ENCODE data around the gene IBA57. TPM values are rescaled to one million over a fixed set of nuclear protein-coding genes. Genes with fewer than 3 reads are reported as not detected.
"Not testable (repeated sequence)": the region's sequence is repeated elsewhere in the genome, so short reads cannot be mapped to it uniquely, and the experiment has no call there.

The IBA57 gene
- total RNA-seq, 1 donor from 2014 or later = 2.0 TPM

DNA sequence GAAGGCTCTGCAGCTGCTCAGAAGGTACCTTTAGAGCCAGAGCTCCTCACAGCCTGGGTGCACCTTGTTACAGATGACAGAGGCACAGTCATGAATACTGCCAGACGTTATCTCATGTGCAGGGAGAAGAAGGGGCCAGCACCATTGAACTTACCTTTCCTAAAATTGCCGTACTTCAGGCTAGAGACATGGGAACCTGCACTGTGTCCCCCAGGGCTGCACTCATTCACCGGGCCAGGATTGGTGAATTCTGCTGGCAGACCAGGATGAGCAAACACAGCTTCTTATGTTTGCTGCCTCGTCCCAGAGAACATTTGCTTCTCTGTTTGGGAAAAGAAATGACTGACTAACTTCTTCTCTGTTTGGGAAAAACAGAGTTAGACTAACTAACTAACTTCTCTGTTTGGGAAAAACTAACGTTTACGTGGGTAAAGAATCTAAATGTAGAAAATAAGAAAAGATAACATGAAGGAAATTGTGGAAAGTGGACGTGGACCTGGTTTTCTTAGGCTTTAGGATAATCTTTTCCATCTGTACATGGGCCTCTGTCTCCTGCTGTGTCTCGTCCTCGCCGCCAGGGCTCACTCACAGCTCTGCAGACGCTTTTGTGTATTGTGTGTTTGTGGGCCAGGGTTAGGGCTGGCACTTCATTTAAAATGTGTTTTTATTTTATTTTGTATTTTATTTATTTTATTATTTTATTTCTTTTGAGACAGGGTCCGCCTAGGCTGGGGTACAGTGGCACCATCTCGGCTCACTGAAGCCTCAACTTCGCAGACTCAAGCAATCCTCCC, 52.1 kb downstream of the IBA57 start:
- no peak for DNase-seq (ENCODE audit: low read depth)
- H3K4me3 ChIP-seq (ENCODE audit: low read depth, low read length) = no peak overlapping the region
- TF ChIP-seq, protein P1, sequence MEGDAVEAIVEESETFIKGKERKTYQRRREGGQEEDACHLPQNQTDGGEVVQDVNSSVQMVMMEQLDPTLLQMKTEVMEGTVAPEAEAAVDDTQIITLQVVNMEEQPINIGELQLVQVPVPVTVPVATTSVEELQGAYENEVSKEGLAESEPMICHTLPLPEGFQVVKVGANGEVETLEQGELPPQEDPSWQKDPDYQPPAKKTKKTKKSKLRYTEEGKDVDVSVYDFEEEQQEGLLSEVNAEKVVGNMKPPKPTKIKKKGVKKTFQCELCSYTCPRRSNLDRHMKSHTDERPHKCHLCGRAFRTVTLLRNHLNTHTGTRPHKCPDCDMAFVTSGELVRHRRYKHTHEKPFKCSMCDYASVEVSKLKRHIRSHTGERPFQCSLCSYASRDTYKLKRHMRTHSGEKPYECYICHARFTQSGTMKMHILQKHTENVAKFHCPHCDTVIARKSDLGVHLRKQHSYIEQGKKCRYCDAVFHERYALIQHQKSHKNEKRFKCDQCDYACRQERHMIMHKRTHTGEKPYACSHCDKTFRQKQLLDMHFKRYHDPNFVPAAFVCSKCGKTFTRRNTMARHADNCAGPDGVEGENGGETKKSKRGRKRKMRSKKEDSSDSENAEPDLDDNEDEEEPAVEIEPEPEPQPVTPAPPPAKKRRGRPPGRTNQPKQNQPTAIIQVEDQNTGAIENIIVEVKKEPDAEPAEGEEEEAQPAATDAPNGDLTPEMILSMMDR (conservative IDR thresholded peaks at IDR 0.05; ENCODE audit: low read depth, low read length) = no peak

DNA sequence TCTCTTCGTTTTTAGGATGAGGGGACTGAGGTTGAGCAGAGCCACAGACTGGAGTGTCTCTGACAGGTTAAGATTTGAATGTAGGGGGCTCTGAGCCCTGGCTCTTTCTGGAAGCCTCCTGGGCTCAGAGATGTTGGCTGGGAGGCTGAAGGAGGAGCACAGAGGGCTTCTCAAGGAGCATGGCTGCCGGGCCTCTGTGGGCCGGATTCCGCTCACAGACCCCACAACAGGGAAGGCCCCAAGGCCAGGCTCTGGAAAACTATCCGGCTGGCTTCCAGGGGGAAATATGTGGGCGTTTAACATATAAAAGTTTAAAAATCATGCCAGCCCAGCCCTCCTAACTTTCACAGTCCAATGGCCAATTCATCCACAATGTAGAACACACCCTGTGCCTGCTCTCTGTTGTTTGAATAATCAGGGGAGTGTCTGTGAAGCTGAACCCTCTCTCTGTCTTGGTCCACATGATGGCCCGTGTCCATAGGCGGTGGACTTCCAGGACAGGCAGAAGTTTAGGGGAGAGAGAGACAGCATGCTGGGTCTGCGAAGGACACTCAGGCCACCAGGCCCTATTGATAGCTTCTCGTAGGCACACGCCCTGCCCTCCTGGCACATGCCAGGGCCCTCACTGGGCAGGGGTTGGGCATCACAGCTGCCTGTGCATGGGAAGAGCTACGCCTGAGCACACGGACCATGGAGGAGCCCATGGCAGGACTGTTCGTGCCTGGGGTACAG, 53.1 kb downstream of the IBA57 start:
- TF ChIP-seq, protein P1 (conservative IDR thresholded peaks at IDR 0.05; ENCODE audit: low read depth, low read length) = no peak
- DNase-seq (ENCODE audit: low read depth) = no peak
- no peak overlapping the region for H3K4me3 ChIP-seq (ENCODE audit: low read depth, low read length)

DNA sequence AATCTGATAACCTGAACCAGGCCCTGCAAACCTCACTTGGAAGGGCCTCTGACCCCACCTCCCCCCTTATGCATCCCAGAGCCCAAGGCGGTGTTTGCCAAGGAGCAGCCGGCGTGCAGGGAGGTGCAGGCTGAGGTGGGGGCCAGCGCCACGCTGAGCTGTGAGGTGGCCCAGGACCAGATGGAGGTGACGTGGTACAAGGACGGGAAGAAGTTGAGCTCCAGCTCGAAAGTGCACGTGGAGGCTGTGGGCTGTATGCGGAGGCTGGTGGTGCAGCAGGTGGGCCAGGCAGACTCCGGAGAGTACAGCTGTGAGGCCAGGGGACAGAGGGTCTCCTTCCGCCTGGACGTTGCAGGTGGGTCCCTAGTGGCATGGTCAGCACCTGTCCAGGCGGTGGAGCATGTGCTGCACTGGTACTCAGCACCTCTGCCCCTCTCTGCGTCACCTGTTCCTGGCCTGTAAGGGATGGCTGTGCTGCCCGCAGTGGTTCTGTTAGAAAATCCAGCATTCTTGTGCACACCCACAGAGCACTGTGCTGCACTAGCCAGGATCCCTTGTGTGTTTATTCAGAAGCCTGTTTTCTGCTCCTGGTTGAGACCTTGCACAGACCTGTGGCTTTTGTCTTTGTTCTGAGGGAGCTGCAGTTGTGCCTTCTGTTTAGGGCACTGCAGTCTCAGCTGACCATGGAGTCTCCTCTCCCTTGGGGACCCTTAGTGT, 53.8 kb downstream of the IBA57 start:
- TF ChIP-seq, protein P1 (conservative IDR thresholded peaks at IDR 0.05; ENCODE audit: low read depth, low read length) = no peak
- no peak for DNase-seq (ENCODE audit: low read depth)
- no peak overlapping the region for H3K4me3 ChIP-seq (ENCODE audit: low read depth, low read length)

DNA sequence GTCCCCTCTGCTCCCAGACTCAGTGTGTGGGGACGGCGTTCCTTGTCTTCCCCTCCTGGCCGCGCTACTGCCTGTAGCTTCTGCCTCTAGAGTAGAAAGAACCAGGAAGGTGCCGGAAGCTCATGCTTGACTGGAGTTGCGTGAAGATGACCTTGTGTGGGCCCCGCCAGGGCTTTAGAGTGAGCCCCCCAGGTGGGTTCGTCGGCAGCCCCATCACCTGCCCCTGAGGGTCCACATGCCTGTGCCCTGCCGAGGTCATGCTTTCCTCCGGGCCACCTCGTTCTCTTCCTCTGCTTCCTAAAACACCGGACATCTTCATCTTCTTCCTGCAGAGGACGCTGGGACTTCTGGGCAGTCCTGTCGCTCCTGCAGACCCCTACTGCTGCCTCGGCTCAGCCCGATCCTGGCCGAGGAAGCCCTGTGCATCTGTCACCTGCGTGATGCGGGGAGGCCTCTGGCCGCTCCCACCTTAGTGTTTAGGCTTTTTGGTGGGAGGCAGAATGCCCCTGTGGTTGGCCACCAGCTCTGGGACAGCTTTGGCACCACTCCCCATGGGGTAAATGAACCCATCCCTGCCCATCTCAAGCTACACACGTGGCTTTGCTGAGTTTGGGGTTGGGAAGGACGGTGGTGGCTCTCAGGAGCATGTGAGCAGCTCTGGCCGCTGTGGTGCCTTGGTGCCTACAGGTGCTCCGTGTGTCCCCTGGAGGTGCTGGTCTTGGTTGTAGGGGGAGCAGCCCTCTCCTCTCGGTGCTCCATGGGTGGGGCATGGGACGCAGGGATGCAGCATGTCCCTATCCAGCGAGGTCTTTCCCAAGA, 54.6 kb downstream of the IBA57 start:
- DNase-seq (ENCODE audit: low read depth) = no peak
- TF ChIP-seq, protein P1 (conservative IDR thresholded peaks at IDR 0.05; ENCODE audit: low read depth, low read length) = no peak
- H3K4me3 ChIP-seq (ENCODE audit: low read depth, low read length) = no peak overlapping the region

GRCh38 chr1:228221097-228221496, 55.5 kb downstream of the IBA57 start:
- H3K4me3 ChIP-seq (ENCODE audit: low read depth, low read length); DNase-seq (ENCODE audit: low read depth): not testable (repeated sequence)

- TF ChIP-seq, protein P1 (conservative IDR thresholded peaks at IDR 0.05; ENCODE audit: low read depth, low read length) = no peak
- DNase-seq (ENCODE audit: low read depth) = no peak
- H3K4me3 ChIP-seq (ENCODE audit: low read depth, low read length) = no peak overlapping the region
These were observed 56.9 kb downstream of the IBA57 start for GRCh38 chr1:228222548-228222947.

Data from epithelial cell of proximal tubule (primary cell).